Esophagus muscularis mucosa (tissue), 4 donors: ENCODE results near the gene TBC1D5. TPM values are rescaled to one million over a fixed set of nuclear protein-coding genes. Genes with fewer than 3 reads are reported as not detected.
"Not testable (repeated sequence)": the region's sequence is repeated elsewhere in the genome, so short reads cannot be mapped to it uniquely, and the experiment has no call there.

Source experiments
- DNase-seq: peaks from one replicate; pipeline ENCODE4 v3.0.0-alpha.2; 2017; ENCODE audit errors: extremely low spot score
- H3K27ac ChIP-seq, 4 donors: fragments of 200-600 bp; sonication (generic); replicated peaks in 1 of 4; 1 replicate in 3 of 4; 2 replicates in 1 of 4; pipeline ENCODE4 v1.5.1; 2016 to 2019; ENCODE audit warnings: mild to moderate bottlenecking in 1 of 4
- H3K27me3 ChIP-seq, 4 donors: fragments of 200-600 bp; sonication (generic); one replicate each; pipeline versions ENCODE4 v1.5.1 to v1.6.0; 2016 to 2019
- H3K36me3 ChIP-seq, 4 donors: fragments of 200-600 bp; sonication (generic); one replicate each; pipeline ENCODE4 v1.5.1; 2016 to 2019
- H3K4me1 ChIP-seq, 4 donors: fragments of 200-600 bp; sonication (generic); one replicate each; pipeline ENCODE4 v1.5.1; 2016 to 2019
- H3K4me3 ChIP-seq, 4 donors: fragments of 200-600 bp; sonication (generic); 1 replicate in 2 of 4; 2 replicates in 2 of 4; pipeline ENCODE4 v1.5.1; 2016 to 2019; ENCODE audit warnings: mild to moderate bottlenecking in 4 of 4, moderate library complexity in 1 of 4
- H3K9me3 ChIP-seq, 4 donors: fragments of 200-600 bp; sonication (generic); 1 replicate in 3 of 4; 2 replicates in 1 of 4; pipeline ENCODE4 v1.5.1; 2016 to 2019
- CTCF ChIP-seq, 3 experiments: fragments of 200-600 bp in 2 of 3; fragments of 450-650 bp in 1 of 3; sonication (generic) in 2 of 3; IDR thresholded peaks; one replicate each; pipeline ENCODE4 v1.5.1; 2017 to 2019; ENCODE audit warnings: antibody characterized with exemption in 3 of 3, mild to moderate bottlenecking in 2 of 3, moderate library complexity in 1 of 3
- EP300 ChIP-seq: sonication (generic); formaldehyde crosslinking; IDR thresholded peaks from one replicate; pipeline ENCODE4 v1.6.1; 2017; ENCODE audit warnings: antibody characterized with exemption
- POLR2A ChIP-seq: fragments of 450-650 bp; IDR thresholded peaks from one replicate; pipeline ENCODE4 v1.6.1; 2017; ENCODE audit warnings: antibody characterized with exemption, moderate library complexity, mild to moderate bottlenecking, low read depth
- POLR2AphosphoS5 ChIP-seq, 2 donors: sonication (generic); formaldehyde crosslinking; IDR thresholded peaks; one replicate each; pipeline ENCODE4 v1.6.1; 2017; ENCODE audit warnings: antibody characterized with exemption in 2 of 2
- WGBS: methylation state at CpG from one replicate; pipeline ENCODE4 v1.1.5; 2018; 5-methylcytosine and 5-hydroxymethylcytosine counted together
- intact Hi-C: fragments of 100-400 bp; cut with DNase I; formaldehyde crosslinking; loops from one replicate; pipeline ENCODE4 v1.15.1; 2023
- total RNA-seq, 4 donors: library from RNA; depleted of rRNA; stranded (reverse); fragments of >200 nt; gene quantifications; one replicate each; pipeline versions ENCODE4 v1.1.0 to v1.2.1, GENCODE V29; 2016

Gene TBC1D5
- total RNA-seq, 4 donors from 2014 or later: 54.0 to 83.1 (median 63.6) TPM

DNA sequence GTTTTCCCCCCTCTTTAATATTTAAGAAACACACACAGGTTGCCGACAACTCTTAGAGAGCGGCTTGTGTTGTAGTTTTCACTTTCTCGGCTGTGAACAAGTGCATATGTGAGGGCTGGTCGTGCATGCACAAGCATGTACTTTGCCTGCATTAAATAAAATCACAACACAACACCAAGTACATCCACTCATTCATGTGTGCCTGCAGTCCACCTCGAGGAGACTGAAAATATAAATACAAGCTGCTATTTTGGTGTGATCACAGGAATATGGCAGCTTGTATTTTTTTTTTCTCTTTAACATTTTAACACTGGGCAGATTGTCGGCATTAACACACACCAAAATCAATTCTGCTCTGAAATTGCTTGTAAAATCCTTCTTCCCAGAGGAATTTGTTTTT is 346.4 kb downstream of the TBC1D5 start:
- no peak for TF ChIP-seq POLR2A
- no peak for TF ChIP-seq CTCF (IDR thresholded peaks at IDR 0.05)
- no peak for TF ChIP-seq POLR2AphosphoS5 (IDR thresholded peaks at IDR 0.05)
- no peak for TF ChIP-seq EP300
- intact Hi-C loops: no loop called here
- H3K27me3 ChIP-seq: no peaks in the 10 kb centered on the region
- H3K4me1 ChIP-seq: no peaks in the 10 kb centered on the region
- WGBS: 87% methylated on average over 6 of the region's 6 CpGs
- no peak overlapping the region for H3K27ac ChIP-seq
- H3K4me3 ChIP-seq: no peak overlapping the region
- no peak for DNase-seq
- no peaks in the 10 kb centered on the region for H3K9me3 ChIP-seq
- peaks cover 0 to 23% (median 7%) of the 10 kb centered on the region in 4 donors for H3K36me3 ChIP-seq

- DNase-seq: no peak
- Histone ChIP-seq H3K27me3 (no peaks in the 10 kb centered on the region), H3K27ac (no peak overlapping the region), H3K36me3 (peaks cover 0 to 16% (median 3%) of the 10 kb centered on the region in 4 donors), H3K4me3 (no peak overlapping the region), H3K4me1 (no peaks in the 10 kb centered on the region), H3K9me3 (no peaks in the 10 kb centered on the region)
- WGBS: 88% methylated on average over 5 of the region's 5 CpGs
- no peak for TF ChIP-seq CTCF (IDR thresholded peaks at IDR 0.05)
- TF ChIP-seq POLR2A: no peak
- TF ChIP-seq POLR2AphosphoS5 (IDR thresholded peaks at IDR 0.05): no peak
- no peak for TF ChIP-seq EP300
- intact Hi-C loops: no loop called here
These were observed 347.8 kb downstream of the TBC1D5 start for GRCh38 chr3:17394541-17395155.

- H3K27ac ChIP-seq, H3K27me3 ChIP-seq, H3K9me3 ChIP-seq, H3K4me1 ChIP-seq, intact Hi-C loops, H3K4me3 ChIP-seq, DNase-seq: not testable (repeated sequence)
- 96% methylated on average over 5 of the region's 5 CpGs for WGBS
- H3K36me3 ChIP-seq: peaks cover 0 to 20% (median 3%) of the 10 kb centered on the region in 4 donors
These were observed 349.9 kb downstream of the TBC1D5 start for GRCh38 chr3:17392516-17392915.

- 95% methylated on average over 3 of the region's 3 CpGs for WGBS
- DNase-seq: no peak
- no peak for TF ChIP-seq POLR2A
- TF ChIP-seq EP300: no peak
- TF ChIP-seq POLR2AphosphoS5 (IDR thresholded peaks at IDR 0.05): no peak
- no peak for TF ChIP-seq CTCF (IDR thresholded peaks at IDR 0.05)
- Histone ChIP-seq H3K27ac (no peak overlapping the region), H3K9me3 (no peaks in the 10 kb centered on the region), H3K36me3 (peaks cover 0 to 16% (median 3%) of the 10 kb centered on the region in 4 donors), H3K27me3 (no peaks in the 10 kb centered on the region), H3K4me3 (no peak overlapping the region), H3K4me1 (no peaks in the 10 kb centered on the region)
- intact Hi-C loops: no loop called here
These were observed 351.6 kb downstream of the TBC1D5 start for GRCh38 chr3:17390785-17391184.

DNA sequence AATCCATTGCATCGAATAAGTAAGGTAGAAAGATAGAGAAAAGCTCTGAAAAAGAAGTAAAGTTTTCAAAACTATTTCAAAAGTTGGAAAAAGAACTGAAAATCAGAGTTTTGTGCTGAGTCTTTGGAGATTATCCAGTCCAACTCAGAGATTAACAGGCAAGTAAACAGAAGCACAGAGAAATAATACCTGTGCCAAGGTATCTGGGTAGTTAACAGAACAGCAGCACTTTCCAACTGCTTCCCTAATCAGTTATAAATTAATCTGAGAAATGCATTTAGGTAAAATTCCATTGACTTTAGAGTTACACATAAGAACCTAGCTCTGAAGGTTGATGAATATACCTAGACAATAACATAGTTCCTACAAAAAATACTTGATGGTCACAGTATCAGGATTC is 355.3 kb downstream of the TBC1D5 start:
- 98% methylated on average over 1 of the region's 1 CpG for WGBS
- no peaks in the 10 kb centered on the region for H3K27me3 ChIP-seq
- TF ChIP-seq EP300 (no peak), POLR2AphosphoS5 (IDR thresholded peaks at IDR 0.05) (no peak), POLR2A (no peak), CTCF (IDR thresholded peaks at IDR 0.05) (no peak)
- H3K27ac ChIP-seq: no peak overlapping the region
- H3K4me3 ChIP-seq: no peak overlapping the region
- intact Hi-C loops: no loop called here
- peaks cover 0 to 12% (median 5%) of the 10 kb centered on the region in 4 donors for H3K36me3 ChIP-seq
- H3K4me1 ChIP-seq: no peaks in the 10 kb centered on the region
- H3K9me3 ChIP-seq: no peaks in the 10 kb centered on the region
- no peak for DNase-seq
